HG03025 (cell line): Measurements from ENCODE around the gene IFNA14.
"Not testable (repeated sequence)": the region's sequence is repeated elsewhere in the genome, so short reads cannot be mapped to it uniquely, and the experiment has no call there.

Experiments used
- ATAC-seq: cut with Tn5 transposase; IDR thresholded peaks from one replicate; pipeline ENCODE4 v1.9.1; 2021; ENCODE audit warnings: mild to moderate bottlenecking, moderate library complexity; ENCODE audit not compliant: unreplicated experiment, low FRiP score

Gene IFNA14

DNA sequence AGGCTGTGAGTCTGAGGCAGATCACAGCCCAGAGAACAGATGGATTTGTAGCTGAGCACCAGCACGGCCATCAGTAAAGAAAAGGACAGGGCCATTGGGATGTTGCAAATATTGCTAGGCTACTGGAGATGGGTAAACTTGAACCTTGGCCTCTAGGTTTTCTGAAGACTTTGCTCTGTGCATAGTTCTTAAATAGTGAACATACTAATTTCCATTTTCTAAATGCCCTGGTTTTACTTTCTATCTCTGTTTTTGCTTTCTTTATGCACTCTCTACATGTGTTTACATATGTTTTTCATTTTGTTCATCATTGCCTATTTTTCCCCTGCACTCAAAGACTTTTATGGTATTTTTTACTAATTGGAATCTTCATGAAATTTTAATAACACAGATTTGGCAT is 22.6 kb downstream of the IFNA14 start, which contains the start of gene IFNA16:
IFNA16 (minus strand) TSS at position 101 of the 400 bp plus-strand sequence; CDS start at position 95, 6 bp downstream.
- ATAC-seq = not testable (repeated sequence)

DNA sequence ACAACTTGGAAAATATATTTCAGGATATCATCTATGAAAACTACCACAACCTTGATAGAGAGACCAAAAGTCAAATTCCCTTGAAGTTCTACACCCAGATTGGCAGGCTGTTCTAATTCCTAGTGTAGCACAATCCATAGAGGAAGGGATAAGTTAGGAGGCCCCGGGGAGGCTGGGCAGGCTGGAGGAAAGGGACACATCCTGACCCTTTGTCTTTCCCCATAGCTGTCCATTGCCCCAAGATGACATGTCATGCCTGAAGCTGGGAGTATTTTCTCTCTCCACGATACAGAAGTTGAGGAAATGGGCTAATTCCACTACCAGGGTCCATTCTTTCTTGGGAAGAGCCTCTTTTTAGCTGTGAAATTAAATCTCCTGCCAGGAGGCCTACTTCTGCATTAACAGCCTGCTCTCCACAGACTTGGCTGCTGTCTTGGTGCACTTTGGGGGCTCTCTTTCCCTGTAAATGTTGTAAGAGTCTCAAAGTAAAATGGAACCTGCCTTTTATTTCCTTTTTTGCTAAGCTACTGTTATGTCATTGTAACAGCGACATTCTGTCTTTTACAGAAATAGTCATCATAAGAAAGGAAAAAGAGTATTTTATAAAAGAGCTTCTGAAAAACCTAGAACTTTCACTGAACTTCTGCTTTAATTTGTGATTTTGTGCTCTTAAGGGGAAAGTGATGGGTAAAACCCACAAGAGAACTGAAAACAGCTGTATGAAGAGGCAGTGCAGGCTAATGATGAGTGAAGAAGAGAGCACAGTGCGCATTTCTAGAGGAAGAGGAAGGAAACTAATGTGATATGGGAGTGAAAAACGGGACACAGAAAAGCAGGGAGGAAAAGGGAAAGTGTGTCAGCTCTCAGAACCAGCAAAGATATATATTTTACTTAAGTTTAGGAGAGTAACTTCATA is 26.1 kb downstream of the IFNA14 start:
- not testable (repeated sequence) for ATAC-seq

DNA sequence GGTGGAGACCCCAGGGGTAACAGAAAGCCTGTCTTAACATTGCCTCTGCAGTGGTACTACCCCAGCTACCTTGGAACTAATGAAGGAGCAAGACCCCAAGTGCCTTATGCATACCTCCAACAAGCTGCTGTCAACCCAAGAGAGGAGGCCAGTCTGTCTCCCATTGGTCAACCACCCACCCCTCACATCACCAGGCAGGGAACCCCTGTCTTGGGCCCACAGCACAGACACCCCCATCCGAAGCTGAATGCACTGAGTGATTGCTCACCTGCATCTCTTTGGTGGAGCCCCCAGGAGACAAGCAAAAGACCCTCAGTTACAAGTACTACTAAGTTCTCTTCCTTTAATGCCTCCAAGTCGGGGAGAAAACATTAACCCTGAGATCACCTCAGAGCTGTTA is 27.6 kb downstream of the IFNA14 start:
- not testable (repeated sequence) for ATAC-seq

DNA sequence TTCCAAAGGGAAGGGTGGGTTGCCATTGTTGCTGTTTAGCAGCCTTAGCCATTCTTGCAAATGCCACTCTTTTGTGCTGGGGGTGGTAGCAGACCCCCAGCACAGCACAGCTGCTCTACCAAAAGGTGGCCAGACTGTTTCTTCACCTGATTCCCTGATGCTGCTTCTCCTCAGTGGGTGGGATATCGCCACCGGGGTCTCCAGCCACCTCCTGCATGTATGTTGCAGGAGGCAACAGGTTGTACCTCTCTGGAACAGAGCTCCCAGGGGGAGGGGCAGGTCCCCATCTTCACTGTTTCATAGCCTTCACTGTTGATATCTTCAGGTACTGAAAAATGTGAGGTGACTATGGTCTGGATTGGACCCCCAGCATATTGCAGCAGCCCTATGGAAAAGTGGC is 29.0 kb downstream of the IFNA14 start:
- not testable (repeated sequence) for ATAC-seq

DNA sequence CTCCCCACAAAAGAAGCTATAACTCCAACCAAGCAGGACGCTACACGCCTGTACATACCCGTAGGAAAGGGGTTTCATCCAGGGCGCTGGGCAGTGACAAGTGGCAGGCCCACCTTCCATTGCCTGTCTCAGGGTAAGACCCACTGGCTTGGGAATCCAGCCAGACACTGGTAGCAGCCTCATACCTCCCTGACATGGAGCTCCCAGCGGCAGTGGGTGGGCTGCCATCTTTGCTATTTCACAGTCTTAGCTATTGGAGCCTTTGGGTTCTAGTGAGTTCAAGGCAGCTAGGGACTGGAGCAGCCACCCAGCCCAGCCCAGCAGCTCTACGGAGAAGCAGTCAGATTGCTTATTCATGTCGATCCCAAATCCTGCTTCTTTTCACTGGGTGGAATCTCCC is 29.5 kb downstream of the IFNA14 start:
- no peak for ATAC-seq

DNA sequence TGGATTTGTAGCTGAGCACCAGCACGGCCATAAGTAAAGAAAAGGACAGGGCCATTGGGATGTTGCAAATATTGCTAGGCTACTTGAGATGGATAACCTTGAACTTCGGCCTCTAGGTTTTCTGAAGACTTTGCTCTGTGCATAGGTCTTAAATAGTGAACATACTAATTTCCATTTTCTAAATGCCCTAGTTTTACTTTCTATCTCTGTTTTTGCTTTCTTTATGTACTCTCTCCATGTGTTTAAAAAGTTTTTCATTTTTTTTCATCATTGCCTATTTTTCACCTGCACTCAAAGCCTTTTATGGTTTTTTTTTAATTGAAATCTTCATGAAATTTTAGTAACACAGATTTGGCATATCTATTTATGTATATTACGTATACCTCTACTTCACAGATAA is 32.8 kb downstream of the IFNA14 start, which contains the start of gene IFNA10:
IFNA10 (minus strand) TSS at position 101 of the 400 bp plus-strand sequence; CDS start at position 55, 46 bp downstream.
- not testable (repeated sequence) for ATAC-seq

DNA sequence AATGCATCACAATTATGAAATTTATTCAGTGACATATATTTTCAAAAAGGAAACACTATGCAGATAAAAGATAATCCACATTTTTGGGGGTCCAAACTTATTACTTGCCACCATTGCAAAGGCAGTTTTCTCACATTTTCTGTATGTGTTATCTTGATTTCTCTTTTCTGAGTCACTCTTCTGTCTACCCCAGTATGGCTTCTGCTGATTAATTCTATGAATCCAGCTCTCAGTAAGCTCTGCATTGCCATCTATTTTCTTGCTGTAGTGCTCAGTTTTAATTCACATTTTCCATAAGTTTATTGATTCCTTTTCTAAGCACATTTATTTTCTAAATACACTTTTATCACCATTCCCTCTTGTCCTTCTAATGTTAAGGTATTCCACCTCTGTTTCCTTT is 34.6 kb downstream of the IFNA14 start:
- no peak for ATAC-seq

DNA sequence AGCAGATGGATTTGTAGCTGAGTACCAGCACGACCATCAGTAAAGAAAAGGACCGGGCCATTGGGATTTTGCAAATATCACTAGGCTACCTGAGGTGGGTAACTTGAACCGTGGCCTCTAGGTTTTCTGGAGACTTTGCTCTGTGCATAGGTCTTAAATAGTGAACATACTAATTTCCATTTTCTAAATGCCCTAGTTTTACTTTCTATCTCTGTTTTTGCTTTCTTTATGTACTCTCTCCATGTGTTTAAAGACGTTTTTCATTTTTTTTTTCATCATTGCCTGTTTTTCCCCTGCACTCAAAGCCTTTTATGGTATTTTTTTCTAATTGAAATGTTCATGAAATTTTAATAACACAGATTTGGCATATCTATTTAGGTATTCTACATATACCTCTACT is 37.7 kb downstream of the IFNA14 start, which contains the start of gene IFNA7:
IFNA7 (minus strand) TSS at position 101 of the 400 bp plus-strand sequence; CDS start at position 61, 40 bp downstream.
- not testable (repeated sequence) for ATAC-seq

DNA sequence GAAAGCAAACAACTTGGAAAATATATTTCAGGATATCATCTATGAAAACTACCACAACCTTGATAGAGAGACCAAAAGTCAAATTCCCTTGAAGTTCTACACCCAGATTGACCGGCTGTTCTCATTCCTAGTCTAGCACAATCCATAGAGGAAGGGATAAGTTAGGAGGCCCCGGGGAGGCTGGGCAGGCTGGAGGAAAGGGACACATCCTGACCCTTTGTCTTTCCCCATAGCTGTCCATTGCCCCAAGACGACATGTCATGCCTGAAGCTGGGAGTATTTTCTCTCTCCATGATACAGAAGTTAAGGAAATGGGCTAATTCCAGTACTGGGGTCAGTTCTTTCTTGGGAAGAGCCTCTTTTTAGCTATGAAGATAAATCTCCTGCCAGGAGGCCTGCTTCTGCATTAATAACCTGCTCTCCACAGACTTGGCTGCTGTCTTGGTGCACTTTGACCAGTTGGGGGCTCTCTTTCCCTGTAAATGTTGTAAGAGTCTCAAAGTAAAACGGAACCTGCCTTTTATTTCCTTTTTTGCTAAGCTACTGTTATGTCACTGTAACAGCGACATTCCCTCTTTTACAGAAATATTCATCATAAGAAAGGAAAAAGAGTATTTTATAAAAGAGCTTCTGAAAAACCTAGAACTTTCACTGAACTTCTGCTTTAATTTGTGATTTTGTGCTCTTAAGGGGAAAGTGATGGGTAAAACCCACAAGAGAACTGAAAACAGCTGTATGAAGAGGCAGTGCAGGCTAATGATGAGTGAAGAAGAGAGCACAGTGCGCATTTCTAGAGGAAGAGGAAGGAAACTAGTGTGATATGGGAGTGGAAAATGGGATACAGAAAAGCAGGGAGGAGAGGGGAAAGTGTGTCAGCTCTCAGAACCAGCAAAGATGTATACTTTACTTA is 44.7 kb downstream of the IFNA14 start:
- peak; percentile 88 for ATAC-seq
